HUES6 (cell line): Measurements from ENCODE around the gene CA11.
"Not testable (repeated sequence)": the region's sequence is repeated elsewhere in the genome, so short reads cannot be mapped to it uniquely, and the experiment has no call there.

Experiments
- H3K27ac ChIP-seq: 2 replicates; pipeline ENCODE4 v1.7.0; 2013; ENCODE audit warnings: low read depth, mild to moderate bottlenecking, low read length, inconsistent platforms
- H3K27me3 ChIP-seq: 2 replicates; pipeline ENCODE4 v1.6.1; 2013; ENCODE audit warnings: low read length; ENCODE audit not compliant: control insufficient read depth, insufficient read depth
- H3K36me3 ChIP-seq: 2 replicates; pipeline ENCODE4 v1.6.1; 2013; ENCODE audit warnings: low read length; ENCODE audit not compliant: control insufficient read depth, insufficient read depth
- H3K4me1 ChIP-seq: 2 replicates; pipeline ENCODE4 v1.6.1; 2013; ENCODE audit warnings: low read length; ENCODE audit not compliant: control insufficient read depth, insufficient read depth
- H3K4me3 ChIP-seq: 2 replicates; pipeline ENCODE4 v1.5.1; 2013; ENCODE audit warnings: low read depth, low read length
- H3K9ac ChIP-seq: one replicate; pipeline ENCODE4 v1.6.1; 2013; ENCODE audit warnings: mild to moderate bottlenecking, low read length
- H3K9me3 ChIP-seq: 2 replicates; pipeline ENCODE4 v1.6.1; 2013; ENCODE audit warnings: low read depth, low read length; ENCODE audit not compliant: control insufficient read depth, insufficient read depth

Gene CA11

GRCh38 chr19:48634036-48634342, 12.0 kb downstream of the CA11 start:
- peaks cover 52% of the 10 kb centered on the region for H3K4me1 ChIP-seq
- H3K27me3 ChIP-seq, result peaks cover 17% of the 10 kb centered on the region
- peak overlapping the region; percentile 34 for H3K4me3 ChIP-seq
- no peaks in the 10 kb centered on the region for H3K36me3 ChIP-seq
- no peaks in the 10 kb centered on the region for H3K9me3 ChIP-seq
- no peak overlapping the region for H3K9ac ChIP-seq
- H3K27ac ChIP-seq, result no peak overlapping the region

- peak overlapping the region; percentile 34; the same call in 1 of the 2 replicates for H3K4me3 ChIP-seq
- peaks cover 17% of the 10 kb centered on the region for H3K27me3 ChIP-seq
- H3K4me1 ChIP-seq, result peaks cover 47% of the 10 kb centered on the region
- no peaks in the 10 kb centered on the region for H3K9me3 ChIP-seq
- H3K27ac ChIP-seq, result no peak overlapping the region
- no peak overlapping the region for H3K9ac ChIP-seq
- no peaks in the 10 kb centered on the region for H3K36me3 ChIP-seq
Measured at GRCh38 chr19:48633148-48634035, 12.6 kb downstream of the CA11 start.

GRCh38 chr19:48632692-48633147, 13.3 kb downstream of the CA11 start:
- Histone ChIP-seq H3K4me3 (no peak overlapping the region), H3K9me3 (no peaks in the 10 kb centered on the region), H3K36me3 (no peaks in the 10 kb centered on the region), H3K9ac (no peak overlapping the region), H3K27ac (no peak overlapping the region), H3K4me1 (peaks cover 44% of the 10 kb centered on the region), H3K27me3 (peaks cover 17% of the 10 kb centered on the region)

GRCh38 chr19:48632286-48632685, 13.7 kb downstream of the CA11 start:
- not testable (repeated sequence) for H3K36me3 ChIP-seq, H3K9ac ChIP-seq, H3K27ac ChIP-seq, H3K4me3 ChIP-seq, H3K9me3 ChIP-seq
- H3K27me3 ChIP-seq, result peaks cover 17% of the 10 kb centered on the region
- peaks cover 43% of the 10 kb centered on the region for H3K4me1 ChIP-seq

GRCh38 chr19:48631225-48631624, 14.8 kb downstream of the CA11 start:
- H3K4me3 ChIP-seq, result peak overlapping the region; percentile 62
- H3K36me3 ChIP-seq, result no peaks in the 10 kb centered on the region
- peak overlapping the region; percentile 54 for H3K9ac ChIP-seq
- H3K9me3 ChIP-seq, result no peaks in the 10 kb centered on the region
- H3K27ac ChIP-seq, result peak overlapping the region; percentile 49
- H3K4me1 ChIP-seq, result peaks cover 39% of the 10 kb centered on the region
- H3K27me3 ChIP-seq, result peaks cover 8% of the 10 kb centered on the region

GRCh38 chr19:48630296-48631063, 15.5 kb downstream of the CA11 start:
- Histone ChIP-seq H3K36me3 (no peaks in the 10 kb centered on the region), H3K4me3 (peak overlapping the region; percentile 62), H3K4me1 (peaks cover 36% of the 10 kb centered on the region), H3K27me3 (peaks cover under 1% of the 10 kb centered on the region; the same call in 1 of the 2 replicates), H3K27ac (peak overlapping the region; percentile 49), H3K9me3 (no peaks in the 10 kb centered on the region), H3K9ac (peak overlapping the region; percentile 54)

- peak overlapping the region; percentile 62 for H3K4me3 ChIP-seq
- H3K27me3 ChIP-seq, result no peaks in the 10 kb centered on the region
- H3K9ac ChIP-seq, result peak overlapping the region; percentile 54
- peaks cover 37% of the 10 kb centered on the region for H3K4me1 ChIP-seq
- H3K9me3 ChIP-seq, result no peaks in the 10 kb centered on the region
- H3K27ac ChIP-seq, result peak overlapping the region; percentile 49; the same call in 1 of the 2 replicates
- H3K36me3 ChIP-seq, result no peaks in the 10 kb centered on the region
Measured at GRCh38 chr19:48629599-48630295, 16.2 kb downstream of the CA11 start.

GRCh38 chr19:48629297-48629598, 16.7 kb downstream of the CA11 start:
- no peaks in the 10 kb centered on the region for H3K27me3 ChIP-seq
- H3K4me1 ChIP-seq, result peaks cover 34% of the 10 kb centered on the region
- H3K9me3 ChIP-seq, result no peaks in the 10 kb centered on the region
- peak overlapping the region; percentile 62 for H3K4me3 ChIP-seq
- no peaks in the 10 kb centered on the region for H3K36me3 ChIP-seq
- no peak overlapping the region for H3K27ac ChIP-seq
- H3K9ac ChIP-seq, result no peak overlapping the region

- Histone ChIP-seq H3K9me3 (no peaks in the 10 kb centered on the region), H3K36me3 (no peaks in the 10 kb centered on the region), H3K27ac (no peak overlapping the region), H3K9ac (no peak overlapping the region), H3K4me1 (peaks cover 30% of the 10 kb centered on the region), H3K27me3 (no peaks in the 10 kb centered on the region), H3K4me3 (no peak overlapping the region)
Measured at GRCh38 chr19:48628486-48629296, 17.3 kb downstream of the CA11 start.

GRCh38 chr19:48627865-48628314, 18.1 kb downstream of the CA11 start:
- Histone ChIP-seq H3K9ac (no peak overlapping the region), H3K4me1 (peaks cover 28% of the 10 kb centered on the region), H3K27ac (no peak overlapping the region), H3K27me3 (no peaks in the 10 kb centered on the region), H3K9me3 (no peaks in the 10 kb centered on the region), H3K4me3 (no peak overlapping the region), H3K36me3 (no peaks in the 10 kb centered on the region)
